Measurements from ENCODE around the gene ACSM6.

ACSM6 gene

DNA sequence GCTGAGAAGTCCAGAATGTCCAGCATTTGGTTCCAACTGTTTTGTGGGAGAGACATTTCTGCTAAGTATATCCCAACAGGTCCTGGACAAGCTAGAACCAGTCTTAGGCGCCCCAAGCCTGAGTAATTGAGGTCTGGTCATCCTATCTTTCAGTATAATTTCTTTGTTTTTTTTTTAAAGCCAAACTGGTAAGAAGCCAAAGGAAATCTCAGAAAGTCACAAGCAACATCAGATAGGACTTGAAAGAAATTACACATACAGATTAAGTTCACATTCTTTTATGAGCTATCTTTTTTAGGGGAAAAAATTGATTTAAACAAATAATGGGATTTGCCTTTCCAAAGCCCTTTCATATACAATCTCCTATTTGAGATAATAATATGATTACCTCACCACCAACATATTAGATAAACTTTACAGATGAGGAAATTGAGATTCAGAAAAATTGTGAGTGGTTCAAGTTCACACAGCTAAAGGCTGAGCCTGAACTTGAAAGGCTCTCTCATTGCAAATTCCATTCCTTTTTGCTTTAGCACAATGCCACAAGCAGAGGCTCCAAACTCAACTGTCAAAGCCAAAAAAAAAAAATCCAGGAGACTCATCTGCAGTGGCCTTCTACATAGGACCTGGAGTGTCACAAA is 81.8 kb downstream of the ACSM6 start:
- DNase-seq, result no peak

DNA sequence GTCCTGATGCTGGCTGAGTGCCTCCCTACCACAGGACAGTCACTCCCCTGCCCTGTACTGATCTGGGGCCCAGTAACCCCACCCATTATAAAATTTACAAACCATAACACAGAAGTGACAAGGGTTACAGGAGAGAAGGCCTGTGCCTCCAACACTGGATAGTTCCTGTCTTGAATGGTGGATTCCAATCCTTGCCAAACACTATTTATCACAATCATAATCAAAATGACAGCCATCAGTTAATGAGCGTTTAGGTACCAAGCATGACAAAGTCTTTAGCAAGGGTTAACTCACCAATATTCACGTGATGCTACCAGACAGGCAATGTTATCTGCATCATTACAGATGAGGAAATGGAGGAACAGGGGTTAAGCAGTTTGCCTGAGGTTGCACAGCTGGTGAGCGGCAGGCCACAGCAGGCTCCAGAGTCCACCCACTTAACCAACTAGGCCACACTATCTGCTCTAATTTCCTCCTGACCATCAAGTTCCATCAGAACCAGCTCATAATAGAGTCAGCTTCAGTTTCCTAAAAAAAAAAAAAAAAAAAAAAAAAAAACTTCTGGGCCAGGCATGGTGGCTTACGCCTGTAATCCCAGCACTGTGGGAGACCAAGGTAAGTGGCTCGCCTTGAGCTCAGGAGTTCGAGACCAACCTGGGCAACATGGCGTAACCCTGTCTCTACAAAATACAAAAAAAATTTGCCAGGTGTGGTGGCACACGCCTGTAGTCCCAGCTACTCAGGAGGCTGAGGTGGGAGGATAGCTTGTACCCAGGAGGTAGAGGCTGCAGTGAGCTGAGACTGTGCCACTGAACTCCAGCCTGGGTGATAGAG is 82.5 kb downstream of the ACSM6 start:
- DNase-seq, result no peak

DNA sequence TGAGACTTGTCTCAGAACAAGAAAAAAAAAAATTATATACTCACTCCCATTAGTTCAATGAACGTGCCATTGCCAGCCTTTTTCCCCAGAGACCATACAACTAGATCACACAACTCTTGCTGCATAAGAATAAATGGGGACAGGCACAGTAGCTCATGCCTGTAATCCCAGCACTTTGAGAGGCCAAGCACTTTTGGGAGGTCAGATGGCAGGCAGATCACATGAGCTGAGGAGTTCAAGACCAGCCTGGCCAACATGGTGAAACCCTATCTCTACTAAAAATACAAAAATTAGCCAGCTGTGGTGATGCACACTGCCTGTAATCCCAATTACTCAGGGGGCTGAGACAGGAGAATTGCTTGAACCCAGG is 83.1 kb downstream of the ACSM6 start:
- no peak for DNase-seq

DNA sequence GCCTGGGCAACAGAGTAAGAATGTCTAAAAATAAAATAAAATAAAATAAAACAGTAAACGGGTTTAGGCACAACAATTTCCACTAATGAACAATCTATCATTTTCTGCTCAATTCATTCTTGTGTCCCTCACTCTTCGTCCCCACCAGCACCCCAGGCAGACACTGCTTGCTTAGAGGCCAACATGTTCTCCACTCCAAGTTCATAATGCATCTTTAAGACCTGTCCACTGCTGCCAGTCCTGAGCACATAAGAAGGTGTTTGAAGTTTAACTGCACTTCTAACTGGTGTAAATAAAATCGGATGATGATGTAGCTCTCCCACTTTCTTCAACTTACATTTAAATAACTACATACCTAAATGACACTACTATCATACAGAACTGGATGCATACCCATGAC is 83.6 kb downstream of the ACSM6 start:
- DNase-seq, result no peak
